ENCODE results near the gene TTLL1.

TTLL1 gene

GRCh38 chr22:43006016-43006505 lies 83.1 kb downstream of the TTLL1 start:
- no peak overlapping the region for H2AFZ ChIP-seq
- H3K79me2 ChIP-seq = peaks cover 27% of the 10 kb centered on the region
- H3K27ac ChIP-seq = no peak overlapping the region
- no peaks in the 10 kb centered on the region for H3K27me3 ChIP-seq (ENCODE audit: control insufficient read depth, insufficient read depth, low read length)
- H3K9ac ChIP-seq = no peak overlapping the region
- H3K4me3 ChIP-seq (ENCODE audit: low read depth, low read length) = no peak overlapping the region
- no peak for TF ChIP-seq CTCF (IDR thresholded peaks at IDR 0.05)
- no peaks in the 10 kb centered on the region for H3K9me3 ChIP-seq (ENCODE audit: control insufficient read depth, low read length)
- peaks cover 4% of the 10 kb centered on the region for H3K4me1 ChIP-seq
- H3K4me2 ChIP-seq (ENCODE audit: low read length) = no peak overlapping the region
- H3K36me3 ChIP-seq (ENCODE audit: control insufficient read depth, insufficient read depth, low read length) = no peaks in the 10 kb centered on the region

GRCh38 chr22:43005106-43005505 lies 84.1 kb downstream of the TTLL1 start:
- H3K4me2 ChIP-seq (ENCODE audit: low read length) = no peak overlapping the region
- TF ChIP-seq CTCF (IDR thresholded peaks at IDR 0.05) = no peak
- no peak overlapping the region for H3K9ac ChIP-seq
- no peaks in the 10 kb centered on the region for H3K36me3 ChIP-seq (ENCODE audit: control insufficient read depth, insufficient read depth, low read length)
- H3K27ac ChIP-seq = no peak overlapping the region
- no peak overlapping the region for H2AFZ ChIP-seq
- H3K9me3 ChIP-seq (ENCODE audit: control insufficient read depth, low read length) = no peaks in the 10 kb centered on the region
- H3K79me2 ChIP-seq = peaks cover 22% of the 10 kb centered on the region
- H3K4me3 ChIP-seq (ENCODE audit: low read depth, low read length) = no peak overlapping the region
- no peaks in the 10 kb centered on the region for H3K4me1 ChIP-seq
- no peaks in the 10 kb centered on the region for H3K27me3 ChIP-seq (ENCODE audit: control insufficient read depth, insufficient read depth, low read length)

- Histone ChIP-seq H2AFZ (no peak overlapping the region), H3K4me3 (ENCODE audit: low read depth, low read length) (no peak overlapping the region), H3K27me3 (ENCODE audit: control insufficient read depth, insufficient read depth, low read length) (no peaks in the 10 kb centered on the region), H3K9ac (no peak overlapping the region), H3K9me3 (ENCODE audit: control insufficient read depth, low read length) (no peaks in the 10 kb centered on the region), H3K4me2 (ENCODE audit: low read length) (no peak overlapping the region), H3K4me1 (no peaks in the 10 kb centered on the region), H3K79me2 (peaks cover 20% of the 10 kb centered on the region), H3K27ac (no peak overlapping the region), H3K36me3 (ENCODE audit: control insufficient read depth, insufficient read depth, low read length) (no peaks in the 10 kb centered on the region)
- no peak for TF ChIP-seq CTCF (IDR thresholded peaks at IDR 0.05)
Measured at GRCh38 chr22:43004362-43005035, 84.7 kb downstream of the TTLL1 start.

GRCh38 chr22:43002202-43002586 lies 87.0 kb downstream of the TTLL1 start:
- H3K79me2 ChIP-seq = peaks cover 12% of the 10 kb centered on the region
- no peak overlapping the region for H3K4me2 ChIP-seq (ENCODE audit: low read length)
- H3K9ac ChIP-seq = no peak overlapping the region
- TF ChIP-seq CTCF (IDR thresholded peaks at IDR 0.05) = no peak
- no peaks in the 10 kb centered on the region for H3K4me1 ChIP-seq
- H3K4me3 ChIP-seq (ENCODE audit: low read depth, low read length) = no peak overlapping the region
- no peak overlapping the region for H3K27ac ChIP-seq
- H3K27me3 ChIP-seq (ENCODE audit: control insufficient read depth, insufficient read depth, low read length) = no peaks in the 10 kb centered on the region
- no peak overlapping the region for H2AFZ ChIP-seq
- H3K36me3 ChIP-seq (ENCODE audit: control insufficient read depth, insufficient read depth, low read length) = no peaks in the 10 kb centered on the region
- H3K9me3 ChIP-seq (ENCODE audit: control insufficient read depth, low read length) = no peaks in the 10 kb centered on the region
